GM12878 (cell line): Measurements from ENCODE around the gene MAST3. TPM values are rescaled to one million over a fixed set of nuclear protein-coding genes. Genes with fewer than 3 reads are reported as not detected.

Experiments used
- ATAC-seq: fragments of 200-7000 bp; cut with Tn5 transposase; 3 replicates; pipeline ENCODE4 v1.9.1; 2020; ENCODE audit warnings: mild to moderate bottlenecking, moderate library complexity
- BruUV-seq: library from RNA; stranded (reverse); fragments of 400-500 nt; replicated peaks from 2 replicates; lab custom pipeline; 2021; lab: Mats Ljungman, UMichigan
- CTCF ChIA-PET: fragments of 300-600 bp; sonication (Branson Sonifier 250); formaldehyde crosslinking; extraction: SDS; loops from one replicate; lab custom pipeline; 2021; ENCODE audit warnings: inconsistent platforms; lab: Yijun Ruan, JAX
- POLR2A ChIA-PET: fragments of 350-600 bp; formaldehyde crosslinking; extraction: SDS; loops from one replicate; lab custom pipeline; 2021; ENCODE audit warnings: inconsistent platforms; lab: Charles Lee
- RAD21 ChIA-PET: fragments of 300-600 bp; sonication (Branson Sonifier 250); formaldehyde crosslinking; loops from one replicate; lab custom pipeline; 2023; ENCODE audit warnings: antibody characterized with exemption; ENCODE audit not compliant: unreplicated experiment; lab: Charles Lee
- SMC1A ChIA-PET: fragments of 300-600 bp; sonication (Branson Sonifier 250); formaldehyde crosslinking; loops from one replicate; lab custom pipeline; 2023; ENCODE audit not compliant: unreplicated experiment, uncharacterized antibody; lab: Charles Lee
- DNase-seq: peaks from one replicate; pipeline ENCODE4 v3.0.0-alpha.2; 2011; ENCODE audit warnings: low read depth, low spot score
- FAIRE-seq: peaks from 3 replicates; lab custom pipeline; 2011; peaks lifted over from hg19 to GRCh38; lab: Jason Lieb, UNC
- H2AFZ ChIP-seq: 2 replicates; pipeline ENCODE4 v1.6.0; 2011; ENCODE audit warnings: low read depth, low read length, control low read depth; ENCODE audit not compliant: control insufficient read depth
- H3K27ac ChIP-seq: 2 replicates; pipeline ENCODE4 v1.5.1; 2011; ENCODE audit warnings: control low read depth; ENCODE audit not compliant: control insufficient read depth, insufficient read depth
- H3K27me3 ChIP-seq, 2 experiments: replicated peaks in 1 of 2; 2 replicates each; pipeline versions ENCODE4 v1.6.0 to v1.6.1; 2011; ENCODE audit warnings: low read length in 1 of 2; ENCODE audit not compliant: control insufficient read depth in 2 of 2, insufficient read depth in 2 of 2
- H3K36me3 ChIP-seq, 2 experiments: 2 replicates each; pipeline ENCODE4 v1.5.1; 2011; ENCODE audit warnings: low read length in 1 of 2; ENCODE audit not compliant: control insufficient read depth in 2 of 2, insufficient read depth in 2 of 2
- H3K4me1 ChIP-seq: 2 replicates; pipeline ENCODE4 v1.6.1; 2011; ENCODE audit warnings: mild to moderate bottlenecking, low read length, moderate library complexity, mixed read lengths; ENCODE audit not compliant: control insufficient read depth, insufficient read depth
- H3K4me2 ChIP-seq: 2 replicates; pipeline ENCODE4 v1.6.0; 2011; ENCODE audit warnings: control low read depth; ENCODE audit not compliant: control insufficient read depth, insufficient read depth
- H3K4me3 ChIP-seq: fragments of 200-600 bp; sonication (generic); 2 replicates; pipeline ENCODE4 v1.5.1; 2016
- H3K79me2 ChIP-seq: 2 replicates; pipeline ENCODE4 v1.6.0; 2011; ENCODE audit warnings: low read length; ENCODE audit not compliant: control insufficient read depth, insufficient read depth
- H3K9ac ChIP-seq: 2 replicates; pipeline ENCODE4 v1.8.0; 2011; ENCODE audit warnings: low read length, control low read depth, mixed read lengths; ENCODE audit not compliant: control insufficient read depth, insufficient read depth
- H3K9me3 ChIP-seq: replicated peaks from 3 replicates; pipeline ENCODE4 v1.5.1; 2011; ENCODE audit warnings: mild to moderate bottlenecking, low read length; ENCODE audit not compliant: control insufficient read depth, insufficient read depth
- H4K20me1 ChIP-seq: 2 replicates; pipeline ENCODE4 v1.6.0; 2011; ENCODE audit not compliant: control insufficient read depth, insufficient read depth
- FOXK2 ChIP-seq: fragments of 450-650 bp; IDR thresholded peaks from 2 replicates; pipeline ENCODE4 v1.6.1; 2017; ENCODE audit warnings: mild to moderate bottlenecking, moderate library complexity
- FOXM1 ChIP-seq: IDR thresholded peaks from 2 replicates; pipeline ENCODE4 v1.6.1; 2012; ENCODE audit warnings: low read depth, mild to moderate bottlenecking, inconsistent platforms, low read length, moderate library complexity
- IKZF1 ChIP-seq: fragments of 450-650 bp; conservative IDR thresholded peaks from 2 replicates; pipeline ENCODE4 v1.6.1; 2017; ENCODE audit warnings: antibody characterized with exemption, mild to moderate bottlenecking
- MEF2A ChIP-seq: IDR thresholded peaks from 2 replicates; pipeline ENCODE4 v1.6.1; 2011; ENCODE audit warnings: low read depth, mild to moderate bottlenecking, low read length, moderate library complexity; ENCODE audit not compliant: insufficient read depth
- MTA2 ChIP-seq: fragments of 450-650 bp; IDR thresholded peaks from 2 replicates; pipeline ENCODE4 v1.6.1; 2016; ENCODE audit warnings: low read depth, mild to moderate bottlenecking, moderate library complexity
- MYB ChIP-seq: fragments of 150-350 bp; IDR thresholded peaks from 2 replicates; pipeline ENCODE4 v1.6.1; 2014; ENCODE audit warnings: mild to moderate bottlenecking, low read depth, low read length, borderline replicate concordance
- NR2C2 ChIP-seq: IDR thresholded peaks from 2 replicates; pipeline ENCODE4 v1.6.1; 2011; ENCODE audit warnings: borderline replicate concordance, low read depth; ENCODE audit not compliant: control insufficient read depth, insufficient read length
- SREBF1 ChIP-seq: IDR thresholded peaks from 2 replicates; pipeline ENCODE4 v1.6.1; 2012; ENCODE audit warnings: mild to moderate bottlenecking, low read length
- ZBTB11 ChIP-seq: fragments of 450-650 bp; formaldehyde crosslinking; IDR thresholded peaks from 2 replicates; pipeline ENCODE4 v1.5.0; 2022; ENCODE audit warnings: mild to moderate bottlenecking, missing genetic modification characterization
- WGBS: methylation state at CpG from one replicate; pipeline ENCODE4 v1.1.6; 2016; ENCODE audit warnings: low lambda C conversion rate; ENCODE audit not compliant: insufficient replicate concordance, insufficient coverage; ENCODE audit errors: missing lambda C conversion rate; 5-methylcytosine and 5-hydroxymethylcytosine counted together
- in situ Hi-C: fragments of 300-500 bp; cut with MboI; formaldehyde crosslinking; loops from 9 replicates; pipeline ENCODE4 v1.14.3; 2018; ENCODE audit warnings: mixed read lengths
- intact Hi-C: fragments of 100-400 bp; cut with micrococcal nuclease; formaldehyde crosslinking; loops from one replicate; pipeline ENCODE4 v1.14.2; 2022; ENCODE audit not compliant: unreplicated experiment
- polyA plus RNA-seq, 11 experiments: library from polyadenylated mRNA; depleted of rRNA in 4 of 11; unstranded in 6 of 11; stranded (reverse) in 5 of 11; fragments of >200 nt; fragmentation: Nextera tagmentation in 4 of 11; fragmentation: Illumina TruSeq in 1 of 11; extraction: Ambion mirVana in 4 of 11; extraction: Trizol in 1 of 11; gene quantifications; 1 replicate in 1 of 11; 2 replicates in 10 of 11; pipeline versions ENCODE4 v1.2.1 to v1.2.3, GENCODE V29; 2011 to 2016; ENCODE audit warnings: inconsistent platforms in 2 of 11, missing spikeins in 2 of 11, low read depth in 1 of 11
- total RNA-seq, 4 experiments: library from RNA; depleted of rRNA in 3 of 4; stranded (reverse); fragments of >200 nt in 3 of 4; fragmentation: Illumina TruSeq in 1 of 4; extraction: Trizol in 1 of 4; gene quantifications; 2 replicates each; pipeline versions ENCODE4 v1.2.1 to v1.2.3, GENCODE V29; 2013 to 2021
- TF ChIP-seq, protein P1 (sequence below): IDR thresholded peaks from 2 replicates; pipeline ENCODE4 v1.6.1; 2012; ENCODE audit warnings: mild to moderate bottlenecking, low read depth, low read length
- TF ChIP-seq, protein P2 (sequence below): fragments of 450-650 bp; IDR thresholded peaks from 2 replicates; pipeline ENCODE4 v1.6.1; 2017; ENCODE audit warnings: antibody characterized with exemption, mild to moderate bottlenecking, moderate library complexity
- TF ChIP-seq, protein P3 (sequence below): IDR thresholded peaks from 2 replicates; pipeline ENCODE4 v1.6.1; 2012; ENCODE audit warnings: low read depth, low read length, improper control_type of control experiment

Gene MAST3
- total and polyA plus RNA-seq, 10 of the 15 experiments (the other 5 are each of a cell fraction or from before 2014, with no cell fraction given): 3.0 to 22.2 (median 7.5) TPM

DNA sequence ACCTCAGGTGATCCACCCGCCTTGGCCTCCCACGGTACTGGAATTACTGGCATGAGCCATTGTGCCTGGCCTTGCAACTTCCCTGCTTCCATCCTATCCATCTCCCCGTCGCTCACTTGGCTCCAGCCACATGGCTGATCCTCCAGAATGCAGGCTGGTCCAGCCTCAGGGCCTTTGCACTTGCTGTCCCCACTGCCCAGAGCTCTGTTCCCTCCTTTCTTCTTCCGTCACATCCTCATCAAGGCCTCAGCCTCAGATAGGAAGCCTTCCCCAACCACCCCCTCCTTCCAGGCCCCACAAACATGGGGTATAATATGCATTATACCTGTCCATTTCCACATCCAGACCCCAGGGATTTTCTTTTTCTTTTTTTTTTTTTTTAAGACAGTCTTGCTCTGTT lies 16.2 kb downstream of the MAST3 start:
- H2AFZ ChIP-seq: no peak overlapping the region
- peaks cover 3 to 22% of the 10 kb centered on the region in 2 experiments for H3K36me3 ChIP-seq
- H3K4me2 ChIP-seq: no peak overlapping the region
- ChIA-PET CTCF (interaction anchor here (0.6 to 6.3 kb wide), 16 partner anchors 10 to 164 kb away, joined by 3 to 48 read pairs (median 5); partner anchors contain the start of genes ARRDC2, KCNN1, MPV17L2 and PIK3R2), SMC1A (interaction anchor here (0.8 to 1.2 kb wide), 3 partner anchors 27 to 57 kb away, joined by 3 to 4 read pairs (median 4); partner anchors contain the start of genes IL12RB1 and PIK3R2), POLR2A (interaction anchor here (0.6 kb wide), 1 partner anchor 33 kb away, joined by 4 read pairs; no protein-coding TSS in a partner anchor), RAD21 (interaction anchor here (0.9 to 2.3 kb wide), 5 partner anchors 10 to 90 kb away, joined by 3 to 13 read pairs (median 5); partner anchors contain the start of genes MPV17L2 and RAB3A)
- in situ Hi-C loops: no loop called here
- FAIRE-seq: no peak
- 91% methylated on average over 5 of the region's 5 CpGs for WGBS
- H3K27ac ChIP-seq: no peak overlapping the region
- no peak overlapping the region for H3K4me3 ChIP-seq
- intact Hi-C loops: loop anchor here (1.0 kb wide), 3 partner anchors 38 to 137 kb away; no protein-coding TSS in a partner anchor
- H3K9me3 ChIP-seq: no peaks in the 10 kb centered on the region
- no TSS peak for BruUV-seq
- ATAC-seq: no peak
- H3K4me1 ChIP-seq: peaks cover 28% of the 10 kb centered on the region
- H3K79me2 ChIP-seq: peaks cover 10% of the 10 kb centered on the region
- no peaks in the 10 kb centered on the region for H4K20me1 ChIP-seq
- no peaks in the 10 kb centered on the region for H3K27me3 ChIP-seq
- no peak for DNase-seq
- H3K9ac ChIP-seq: no peak overlapping the region
- no peak for TF ChIP-seq NR2C2
- no peak for TF ChIP-seq SREBF1
- TF ChIP-seq, protein P1, sequence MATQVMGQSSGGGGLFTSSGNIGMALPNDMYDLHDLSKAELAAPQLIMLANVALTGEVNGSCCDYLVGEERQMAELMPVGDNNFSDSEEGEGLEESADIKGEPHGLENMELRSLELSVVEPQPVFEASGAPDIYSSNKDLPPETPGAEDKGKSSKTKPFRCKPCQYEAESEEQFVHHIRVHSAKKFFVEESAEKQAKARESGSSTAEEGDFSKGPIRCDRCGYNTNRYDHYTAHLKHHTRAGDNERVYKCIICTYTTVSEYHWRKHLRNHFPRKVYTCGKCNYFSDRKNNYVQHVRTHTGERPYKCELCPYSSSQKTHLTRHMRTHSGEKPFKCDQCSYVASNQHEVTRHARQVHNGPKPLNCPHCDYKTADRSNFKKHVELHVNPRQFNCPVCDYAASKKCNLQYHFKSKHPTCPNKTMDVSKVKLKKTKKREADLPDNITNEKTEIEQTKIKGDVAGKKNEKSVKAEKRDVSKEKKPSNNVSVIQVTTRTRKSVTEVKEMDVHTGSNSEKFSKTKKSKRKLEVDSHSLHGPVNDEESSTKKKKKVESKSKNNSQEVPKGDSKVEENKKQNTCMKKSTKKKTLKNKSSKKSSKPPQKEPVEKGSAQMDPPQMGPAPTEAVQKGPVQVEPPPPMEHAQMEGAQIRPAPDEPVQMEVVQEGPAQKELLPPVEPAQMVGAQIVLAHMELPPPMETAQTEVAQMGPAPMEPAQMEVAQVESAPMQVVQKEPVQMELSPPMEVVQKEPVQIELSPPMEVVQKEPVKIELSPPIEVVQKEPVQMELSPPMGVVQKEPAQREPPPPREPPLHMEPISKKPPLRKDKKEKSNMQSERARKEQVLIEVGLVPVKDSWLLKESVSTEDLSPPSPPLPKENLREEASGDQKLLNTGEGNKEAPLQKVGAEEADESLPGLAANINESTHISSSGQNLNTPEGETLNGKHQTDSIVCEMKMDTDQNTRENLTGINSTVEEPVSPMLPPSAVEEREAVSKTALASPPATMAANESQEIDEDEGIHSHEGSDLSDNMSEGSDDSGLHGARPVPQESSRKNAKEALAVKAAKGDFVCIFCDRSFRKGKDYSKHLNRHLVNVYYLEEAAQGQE: no peak
- no peak for TF ChIP-seq FOXK2
- no peak for TF ChIP-seq ZBTB11 (CRISPR knock-in tag)
- no peak for TF ChIP-seq MTA2
- TF ChIP-seq MEF2A: no peak
- TF ChIP-seq, protein P2, sequence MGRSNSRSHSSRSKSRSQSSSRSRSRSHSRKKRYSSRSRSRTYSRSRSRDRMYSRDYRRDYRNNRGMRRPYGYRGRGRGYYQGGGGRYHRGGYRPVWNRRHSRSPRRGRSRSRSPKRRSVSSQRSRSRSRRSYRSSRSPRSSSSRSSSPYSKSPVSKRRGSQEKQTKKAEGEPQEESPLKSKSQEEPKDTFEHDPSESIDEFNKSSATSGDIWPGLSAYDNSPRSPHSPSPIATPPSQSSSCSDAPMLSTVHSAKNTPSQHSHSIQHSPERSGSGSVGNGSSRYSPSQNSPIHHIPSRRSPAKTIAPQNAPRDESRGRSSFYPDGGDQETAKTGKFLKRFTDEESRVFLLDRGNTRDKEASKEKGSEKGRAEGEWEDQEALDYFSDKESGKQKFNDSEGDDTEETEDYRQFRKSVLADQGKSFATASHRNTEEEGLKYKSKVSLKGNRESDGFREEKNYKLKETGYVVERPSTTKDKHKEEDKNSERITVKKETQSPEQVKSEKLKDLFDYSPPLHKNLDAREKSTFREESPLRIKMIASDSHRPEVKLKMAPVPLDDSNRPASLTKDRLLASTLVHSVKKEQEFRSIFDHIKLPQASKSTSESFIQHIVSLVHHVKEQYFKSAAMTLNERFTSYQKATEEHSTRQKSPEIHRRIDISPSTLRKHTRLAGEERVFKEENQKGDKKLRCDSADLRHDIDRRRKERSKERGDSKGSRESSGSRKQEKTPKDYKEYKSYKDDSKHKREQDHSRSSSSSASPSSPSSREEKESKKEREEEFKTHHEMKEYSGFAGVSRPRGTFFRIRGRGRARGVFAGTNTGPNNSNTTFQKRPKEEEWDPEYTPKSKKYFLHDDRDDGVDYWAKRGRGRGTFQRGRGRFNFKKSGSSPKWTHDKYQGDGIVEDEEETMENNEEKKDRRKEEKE: no peak
- no peak for TF ChIP-seq FOXM1
- TF ChIP-seq MYB: no peak
- no peak for TF ChIP-seq IKZF1
- TF ChIP-seq, protein P3, sequence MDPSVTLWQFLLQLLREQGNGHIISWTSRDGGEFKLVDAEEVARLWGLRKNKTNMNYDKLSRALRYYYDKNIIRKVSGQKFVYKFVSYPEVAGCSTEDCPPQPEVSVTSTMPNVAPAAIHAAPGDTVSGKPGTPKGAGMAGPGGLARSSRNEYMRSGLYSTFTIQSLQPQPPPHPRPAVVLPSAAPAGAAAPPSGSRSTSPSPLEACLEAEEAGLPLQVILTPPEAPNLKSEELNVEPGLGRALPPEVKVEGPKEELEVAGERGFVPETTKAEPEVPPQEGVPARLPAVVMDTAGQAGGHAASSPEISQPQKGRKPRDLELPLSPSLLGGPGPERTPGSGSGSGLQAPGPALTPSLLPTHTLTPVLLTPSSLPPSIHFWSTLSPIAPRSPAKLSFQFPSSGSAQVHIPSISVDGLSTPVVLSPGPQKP: no peak
